ENCODE data around the gene CARM1. TPM values are rescaled to one million over a fixed set of nuclear protein-coding genes. Genes with fewer than 3 reads are reported as not detected.

The CARM1 gene
- total and polyA plus RNA-seq, 8 donors = 5.2 to 21.0 (median 16.9) TPM

GRCh38 chr19:10881403-10882107 is 10.2 kb downstream of the CARM1 start:
- peaks cover 9 to 76% (median 49%) of the 10 kb centered on the region in 4 donors for H3K4me1 ChIP-seq
- WGBS, 5 donors = 80 to 89% (median 82%) methylated on average over 14 of the region's 14 CpGs
- TF ChIP-seq POLR2AphosphoS5 (IDR thresholded peaks at IDR 0.05) (no peak), CTCF (IDR thresholded peaks at IDR 0.05) (no peak), POLR2A (IDR thresholded peaks at IDR 0.05) (no peak), EP300 (IDR thresholded peaks at IDR 0.05) (no peak)

DNA sequence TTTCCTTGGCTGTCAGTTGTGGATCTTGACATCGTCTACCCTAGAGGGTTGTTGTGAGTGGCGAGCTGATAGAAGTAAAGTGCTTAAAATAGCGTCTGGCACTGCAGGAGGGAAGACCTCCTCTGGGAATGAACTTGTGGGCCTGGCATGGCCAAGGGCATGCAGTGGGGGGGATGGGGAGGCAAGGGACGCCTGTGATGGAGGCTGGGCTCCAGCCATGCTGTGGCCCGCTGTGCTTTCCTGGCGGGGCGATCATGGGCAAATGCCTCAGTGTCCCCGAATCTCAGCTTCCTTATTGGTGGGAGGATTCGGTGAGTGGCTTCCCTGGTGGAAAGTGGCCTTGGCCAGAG is 10.7 kb downstream of the CARM1 start:
- no peaks in the 10 kb centered on the region for H3K27me3 ChIP-seq
- peaks cover 7 to 76% (median 47%) of the 10 kb centered on the region in 4 donors for H3K4me1 ChIP-seq
- no peak for DNase-seq
- H3K36me3 ChIP-seq = peaks cover 0 to 9% (median 3%) of the 10 kb centered on the region in 4 donors
- TF ChIP-seq POLR2AphosphoS5 (IDR thresholded peaks at IDR 0.05) = no peak
- TF ChIP-seq CTCF (IDR thresholded peaks at IDR 0.05) = no peak
- no peak for TF ChIP-seq POLR2A (IDR thresholded peaks at IDR 0.05)
- no peak for TF ChIP-seq EP300 (IDR thresholded peaks at IDR 0.05)
- 80 to 91% (median 90%) methylated on average over 7 to 9 of the region's 9 CpGs for WGBS, 5 donors
- no peak overlapping the region for H3K27ac ChIP-seq
- no peak overlapping the region for H3K4me3 ChIP-seq
- intact Hi-C loops (cut with DNase I; ENCODE audit: low total_unique reads) = no loop called here
- no peaks in the 10 kb centered on the region for H3K9me3 ChIP-seq

More at GRCh38 chr19:10881403-10882107, 10.2 kb downstream of the CARM1 start:
- Histone ChIP-seq H3K27ac (no peak overlapping the region), H3K9me3 (no peaks in the 10 kb centered on the region), H3K36me3 (peaks cover 0 to 9% (median 3%) of the 10 kb centered on the region in 4 donors), H3K4me3 (no peak overlapping the region), H3K27me3 (no peaks in the 10 kb centered on the region)
- intact Hi-C loops (cut with DNase I; ENCODE audit: low total_unique reads) = no loop called here
- no peak for DNase-seq

- Histone ChIP-seq H3K9me3 (no peaks in the 10 kb centered on the region), H3K27me3 (no peaks in the 10 kb centered on the region), H3K27ac (peak overlapping the region in 3 of 5 donors; percentile 3 to 64 (median 42)), H3K4me3 (no peak overlapping the region), H3K4me1 (peaks cover 2 to 73% (median 33%) of the 10 kb centered on the region in 4 donors), H3K36me3 (peaks cover 0 to 9% (median 3%) of the 10 kb centered on the region in 4 donors)
- WGBS, 5 donors = 43 to 85% (median 75%) methylated on average over 2 of the region's 2 CpGs
- DNase-seq = peak in 1 of 2 donors; percentile 73
- intact Hi-C loops (cut with DNase I; ENCODE audit: low total_unique reads) = no loop called here
- TF ChIP-seq POLR2AphosphoS5 (IDR thresholded peaks at IDR 0.05) = peak in 1 of 3 donors; percentile 37
- TF ChIP-seq EP300 (IDR thresholded peaks at IDR 0.05) = no peak
Measured at GRCh38 chr19:10884274-10884673, 12.9 kb downstream of the CARM1 start.

DNA sequence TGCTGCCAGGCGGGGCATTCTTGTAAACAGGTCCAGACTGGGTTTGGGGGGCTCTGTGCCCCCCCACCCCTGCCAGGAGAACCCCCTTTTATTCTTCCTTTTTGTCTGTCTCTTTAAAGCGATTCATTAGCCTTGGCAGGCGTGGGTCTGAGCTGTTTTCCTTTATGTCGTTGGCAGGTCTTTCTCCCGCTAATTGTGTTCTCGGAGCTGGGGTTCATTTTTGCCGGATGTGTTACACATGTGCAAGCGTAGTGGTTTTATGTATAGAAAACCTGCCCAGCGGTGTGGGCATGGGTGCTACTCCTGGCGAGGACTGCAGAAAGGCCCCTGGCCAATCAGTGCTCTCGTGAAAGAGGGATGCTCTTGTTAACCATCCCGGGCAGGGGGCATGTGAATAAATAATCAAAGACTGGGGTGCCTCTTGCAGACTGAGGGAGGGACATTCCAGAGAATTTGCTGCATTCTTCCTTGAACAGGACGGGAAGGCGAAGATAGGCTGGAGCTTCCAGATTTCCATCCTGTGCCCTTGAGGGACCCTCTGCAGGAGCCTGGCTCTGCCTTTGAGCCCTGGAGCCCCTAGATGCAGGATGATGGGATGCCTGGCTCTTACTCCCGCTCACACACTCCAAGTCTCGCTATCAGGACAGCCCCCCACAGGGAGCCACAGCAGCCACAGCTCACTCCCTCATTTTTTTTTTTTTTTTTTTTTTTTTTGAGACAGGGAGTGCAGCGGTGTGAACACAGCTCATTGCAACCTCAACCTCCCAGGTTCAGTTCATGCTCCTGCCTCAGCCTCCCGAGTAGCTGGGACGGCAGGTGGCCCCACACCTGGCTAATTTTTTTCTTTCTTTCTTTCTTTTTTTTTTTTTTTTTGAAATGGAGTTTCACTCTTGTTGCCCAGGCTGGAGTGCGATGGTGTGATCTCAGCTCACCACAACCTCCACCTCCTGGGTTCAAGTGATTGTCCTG is 14.1 kb downstream of the CARM1 start:
- intact Hi-C loops (cut with DNase I; ENCODE audit: low total_unique reads) = no loop called here
- peaks cover 0 to 9% (median 3%) of the 10 kb centered on the region in 4 donors for H3K36me3 ChIP-seq
- H3K27ac ChIP-seq = peak overlapping the region in 2 of 5 donors; percentile 17 to 64
- peaks cover 0 to 67% (median 29%) of the 10 kb centered on the region in 4 donors for H3K4me1 ChIP-seq
- no peak for TF ChIP-seq POLR2A (IDR thresholded peaks at IDR 0.05)
- TF ChIP-seq EP300 (IDR thresholded peaks at IDR 0.05) = no peak
- TF ChIP-seq POLR2AphosphoS5 (IDR thresholded peaks at IDR 0.05) = no peak
- no peak for TF ChIP-seq CTCF (IDR thresholded peaks at IDR 0.05)
- no peak for DNase-seq
- no peak overlapping the region for H3K4me3 ChIP-seq
- WGBS, 5 donors = 73 to 84% (median 82%) methylated on average over 20 of the region's 20 CpGs
- H3K9me3 ChIP-seq = no peaks in the 10 kb centered on the region
- no peaks in the 10 kb centered on the region for H3K27me3 ChIP-seq

All from stomach (tissue), 9 donors.